Hepatocyte (in vitro differentiated cells): ENCODE measurements around the gene EIPR1. TPM values are rescaled to one million over a fixed set of nuclear protein-coding genes. Genes with fewer than 3 reads are reported as not detected.
"Not testable (repeated sequence)": the region's sequence is repeated elsewhere in the genome, so short reads cannot be mapped to it uniquely, and the experiment has no call there.

Source experiments
- DNase-seq: peaks from one replicate; pipeline ENCODE4 v3.0.0-alpha.2; 2016; ENCODE audit warnings: low spot score
- H2AFZ ChIP-seq: fragments of 200-600 bp; sonication (generic); 2 replicates; pipeline ENCODE4 v1.6.0; 2016; ENCODE audit warnings: antibody characterized with exemption, mild to moderate bottlenecking
- H3K27ac ChIP-seq: fragments of 200-600 bp; sonication (generic); 2 replicates; pipeline ENCODE4 v1.5.1; 2016; ENCODE audit warnings: mild to moderate bottlenecking
- H3K27me3 ChIP-seq: fragments of 200-600 bp; sonication (generic); 2 replicates; pipeline ENCODE4 v1.6.1; 2016
- H3K36me3 ChIP-seq: fragments of 200-600 bp; sonication (generic); replicated peaks from 2 replicates; pipeline ENCODE4 v1.5.1; 2016; ENCODE audit warnings: low read depth; ENCODE audit not compliant: insufficient read depth
- H3K4me1 ChIP-seq: fragments of 200-600 bp; sonication (generic); 2 replicates; pipeline ENCODE4 v1.5.1; 2016; ENCODE audit warnings: mild to moderate bottlenecking, moderate library complexity; ENCODE audit not compliant: insufficient read depth
- H3K4me2 ChIP-seq: fragments of 200-600 bp; sonication (generic); 2 replicates; pipeline ENCODE4 v1.6.0; 2016
- H3K4me3 ChIP-seq: fragments of 200-600 bp; sonication (generic); 2 replicates; pipeline ENCODE4 v1.5.1; 2016; ENCODE audit warnings: mild to moderate bottlenecking
- H3K79me2 ChIP-seq: fragments of 200-600 bp; sonication (generic); 2 replicates; pipeline ENCODE4 v1.6.0; 2017; ENCODE audit warnings: mild to moderate bottlenecking
- H3K9me2 ChIP-seq: fragments of 200-600 bp; sonication (generic); replicated peaks from 2 replicates; pipeline ENCODE4 v1.6.0; 2017; ENCODE audit warnings: mild to moderate bottlenecking; ENCODE audit not compliant: insufficient read depth
- H3K9me3 ChIP-seq: fragments of 200-600 bp; sonication (generic); 2 replicates; pipeline ENCODE4 v1.5.1; 2016; ENCODE audit warnings: low read depth, mild to moderate bottlenecking
- H4K20me1 ChIP-seq: fragments of 200-600 bp; sonication (generic); 2 replicates; pipeline ENCODE4 v1.6.0; 2016; ENCODE audit warnings: mild to moderate bottlenecking; ENCODE audit not compliant: insufficient read depth, poor library complexity, severe bottlenecking
- CTCF ChIP-seq: fragments of 200-600 bp; sonication (generic); IDR thresholded peaks from 2 replicates; pipeline ENCODE4 v1.5.1; 2016; ENCODE audit warnings: antibody characterized with exemption, mild to moderate bottlenecking; ENCODE audit not compliant: poor library complexity
- EZH2 ChIP-seq: fragments of 200-600 bp; sonication (generic); IDR thresholded peaks from 2 replicates; pipeline ENCODE4 v1.6.1; 2016; ENCODE audit warnings: antibody characterized with exemption, mild to moderate bottlenecking, borderline replicate concordance
- EZH2phosphoT487 ChIP-seq: fragments of 200-600 bp; sonication (generic); IDR thresholded peaks from one replicate; pipeline ENCODE4 v1.6.1; 2018; ENCODE audit warnings: antibody characterized with exemption, mild to moderate bottlenecking, low read depth, moderate library complexity; ENCODE audit not compliant: unreplicated experiment, severe bottlenecking
- WGBS: methylation state at CpG from one replicate; pipeline ENCODE4 v1.1.6; 2016; ENCODE audit warnings: low lambda C conversion rate; ENCODE audit errors: missing lambda C conversion rate; 5-methylcytosine and 5-hydroxymethylcytosine counted together
- polyA plus RNA-seq: library from polyadenylated mRNA; unstranded; fragments of >200 nt; fragmentation: Nextera tagmentation; extraction: Ambion mirVana; gene quantifications from 2 replicates; pipeline ENCODE4 v1.2.1, GENCODE V29; 2016
- total RNA-seq: library from RNA; depleted of rRNA; stranded (reverse); fragments of >200 nt; gene quantifications from 2 replicates; pipeline ENCODE4 v1.2.3, GENCODE V29; 2014

The EIPR1 gene
- total and polyA plus RNA-seq, 2 experiments from 2014 or later, result 27.4 to 42.3 TPM

- no peaks in the 10 kb centered on the region for H3K9me2 ChIP-seq
- no peaks in the 10 kb centered on the region for H3K27me3 ChIP-seq
- 88% methylated on average over 17 of the region's 21 CpGs for WGBS
- no peaks in the 10 kb centered on the region for H3K4me1 ChIP-seq
- DNase-seq, result no peak
- no peak overlapping the region for H3K27ac ChIP-seq
- no peak overlapping the region for H2AFZ ChIP-seq
- H3K79me2 ChIP-seq, result no peaks in the 10 kb centered on the region
- H4K20me1 ChIP-seq, result no peaks in the 10 kb centered on the region
- no peaks in the 10 kb centered on the region for H3K9me3 ChIP-seq
- no peak for TF ChIP-seq EZH2
- no peak for TF ChIP-seq EZH2phosphoT487
- no peak for TF ChIP-seq CTCF
- no peaks in the 10 kb centered on the region for H3K36me3 ChIP-seq
- no peak overlapping the region for H3K4me2 ChIP-seq
- H3K4me3 ChIP-seq, result no peak overlapping the region
These were observed 91.5 kb downstream of the EIPR1 start for GRCh38 chr2:3285901-3286645.

GRCh38 chr2:3284657-3285630, 92.7 kb downstream of the EIPR1 start:
- no peaks in the 10 kb centered on the region for H4K20me1 ChIP-seq
- 89% methylated on average over 24 of the region's 24 CpGs for WGBS
- no peaks in the 10 kb centered on the region for H3K79me2 ChIP-seq
- no peaks in the 10 kb centered on the region for H3K36me3 ChIP-seq
- H2AFZ ChIP-seq, result no peak overlapping the region
- H3K9me2 ChIP-seq, result no peaks in the 10 kb centered on the region
- no peak for DNase-seq
- no peak overlapping the region for H3K4me3 ChIP-seq
- no peaks in the 10 kb centered on the region for H3K4me1 ChIP-seq
- H3K27me3 ChIP-seq, result no peaks in the 10 kb centered on the region
- no peak overlapping the region for H3K27ac ChIP-seq
- TF ChIP-seq CTCF, result no peak
- TF ChIP-seq EZH2phosphoT487, result no peak
- no peak for TF ChIP-seq EZH2
- H3K4me2 ChIP-seq, result no peak overlapping the region
- no peaks in the 10 kb centered on the region for H3K9me3 ChIP-seq

GRCh38 chr2:3283876-3284656, 93.6 kb downstream of the EIPR1 start:
- not testable (repeated sequence) for H3K9me3 ChIP-seq, H3K4me3 ChIP-seq, H4K20me1 ChIP-seq, DNase-seq, H3K79me2 ChIP-seq, H3K27me3 ChIP-seq, H3K36me3 ChIP-seq, H2AFZ ChIP-seq, H3K27ac ChIP-seq, H3K9me2 ChIP-seq, H3K4me2 ChIP-seq, H3K4me1 ChIP-seq
- 97% methylated on average over 21 of the region's 38 CpGs for WGBS
